ENCODE results near the gene AP3B1. TPM values are rescaled to one million over a fixed set of nuclear protein-coding genes. Genes with fewer than 3 reads are reported as not detected.

The AP3B1 gene
- total and polyA plus RNA-seq, 2 donors (not counting 1 experiment from before 2014, with no cell fraction given), result 26.8 to 58.9 TPM

DNA sequence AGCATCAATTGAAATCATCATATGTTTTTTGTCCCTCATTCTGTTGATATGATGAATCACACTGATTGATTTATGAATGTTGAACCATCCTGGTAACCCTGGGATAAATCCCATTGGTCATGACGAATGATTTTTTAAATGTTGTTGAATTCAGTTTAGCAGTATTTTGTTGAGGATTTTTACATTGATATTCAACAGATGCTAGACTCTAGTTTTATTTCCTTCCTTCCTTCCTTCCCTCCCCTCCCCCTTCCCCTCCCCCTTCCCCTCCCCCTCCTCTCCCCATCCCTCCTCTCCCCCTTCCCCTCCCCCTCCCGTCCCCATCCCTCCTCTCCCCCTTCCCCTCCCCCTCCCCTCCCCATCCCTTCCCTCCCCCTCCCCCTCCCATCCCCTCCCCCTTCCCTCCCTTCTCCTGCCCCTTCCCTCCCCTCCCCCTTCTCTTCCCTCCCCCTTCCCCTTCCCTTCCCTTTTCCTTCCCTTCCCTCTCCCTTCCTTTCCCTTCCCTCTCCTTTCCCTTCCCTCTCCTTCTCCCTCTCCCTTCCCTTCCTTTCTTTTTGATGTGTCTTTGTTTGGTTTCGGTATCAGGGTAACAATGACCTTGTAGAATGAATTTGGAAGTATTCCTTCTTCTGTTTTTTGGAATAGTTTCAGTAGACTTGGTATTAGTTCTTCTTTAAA lies 142.8 kb downstream of the AP3B1 start:
- no peaks in the 10 kb centered on the region for H3K9me3 ChIP-seq (ENCODE audit: control extremely low read depth in 1 of 3, control insufficient read depth in 2 of 3, insufficient read depth in 1 of 3, low read length in 2 of 3)
- no peaks in the 10 kb centered on the region for H3K79me2 ChIP-seq (ENCODE audit: control insufficient read depth, insufficient read depth, low read length)
- H4K20me1 ChIP-seq (ENCODE audit: control insufficient read depth, insufficient read depth, low read length, poor library complexity, severe bottlenecking), result no peaks in the 10 kb centered on the region
- ATAC-seq (ENCODE audit: low read depth) (no peak), DNase-seq (no peak)
- intact Hi-C loops (cut with micrococcal nuclease), result no loop called here
- no peak overlapping the region for H3K4me2 ChIP-seq (replicated peaks; ENCODE audit: low read depth, low read length, poor library complexity, severe bottlenecking)
- Mint-ChIP-seq H3K4me1 (peaks cover 2% of the 10 kb centered on the region), H3K27me3 (no peaks in the 10 kb centered on the region), H3K4me3 (no peak overlapping the region), H3K9me3 (ENCODE audit: insufficient read depth) (no peaks in the 10 kb centered on the region), H3K27ac (no peak overlapping the region)
- ChIA-PET CTCF (no interaction called here), POLR2A (no interaction called here)
- WGBS (ENCODE audit: insufficient coverage), result no CpG with 5 or more reads among the region's 3 CpGs
- TF ChIP-seq CTCF (IDR thresholded peaks at IDR 0.05), result no peak
- no peak for TF ChIP-seq EZH2 (IDR thresholded peaks at IDR 0.05; ENCODE audit: borderline replicate concordance, insufficient read depth, low read depth, low read length, poor library complexity, severe bottlenecking)
- H3K27ac ChIP-seq (ENCODE audit: low read length in 2 of 2), result no peak overlapping the region
- peaks cover 18 to 40% of the 10 kb centered on the region in 2 experiments for H3K36me3 ChIP-seq (replicated peaks in 1 of 2; ENCODE audit: control extremely low read depth in 1 of 2, control insufficient read depth in 1 of 2, extremely low read depth in 1 of 2, insufficient read depth in 2 of 2, low read length in 1 of 2)
- H3K9ac ChIP-seq (ENCODE audit: low read length), result no peak overlapping the region
- no peak overlapping the region for H3K4me3 ChIP-seq (ENCODE audit: control extremely low read depth in 1 of 5, extremely low read depth in 1 of 5, insufficient read depth in 1 of 5, low read depth in 2 of 5, low read length in 4 of 5)
- no peak overlapping the region for H2AFZ ChIP-seq (ENCODE audit: insufficient read depth, low read depth, low read length, poor library complexity, severe bottlenecking)
- no peaks in the 10 kb centered on the region for H3K27me3 ChIP-seq (replicated peaks in 1 of 4; ENCODE audit: control extremely low read depth in 1 of 4, control insufficient read depth in 3 of 4, insufficient read depth in 4 of 4, low read length in 3 of 4)
- H3K4me1 ChIP-seq (ENCODE audit: control insufficient read depth in 2 of 2, insufficient read depth in 2 of 2, low read length in 2 of 2), result no peaks in the 10 kb centered on the region

GRCh38 chr5:78137290-78137689 lies 157.2 kb downstream of the AP3B1 start:
- H3K4me2 ChIP-seq (replicated peaks; ENCODE audit: low read depth, low read length, poor library complexity, severe bottlenecking), result no peak overlapping the region
- intact Hi-C loops (cut with micrococcal nuclease), result no loop called here
- H3K27me3 Mint-ChIP-seq, result no peaks in the 10 kb centered on the region
- peaks cover 0 to 16% of the 10 kb centered on the region in 2 experiments for H3K36me3 ChIP-seq (replicated peaks in 1 of 2; ENCODE audit: control extremely low read depth in 1 of 2, control insufficient read depth in 1 of 2, extremely low read depth in 1 of 2, insufficient read depth in 2 of 2, low read length in 1 of 2)
- no peaks in the 10 kb centered on the region for H3K9me3 ChIP-seq (ENCODE audit: control extremely low read depth in 1 of 3, control insufficient read depth in 2 of 3, insufficient read depth in 1 of 3, low read length in 2 of 3)
- no peak for DNase-seq
- H4K20me1 ChIP-seq (ENCODE audit: control insufficient read depth, insufficient read depth, low read length, poor library complexity, severe bottlenecking), result no peaks in the 10 kb centered on the region
- no peaks in the 10 kb centered on the region for H3K79me2 ChIP-seq (ENCODE audit: control insufficient read depth, insufficient read depth, low read length)
- no peaks in the 10 kb centered on the region for H3K4me1 ChIP-seq (ENCODE audit: control insufficient read depth in 2 of 2, insufficient read depth in 2 of 2, low read length in 2 of 2)
- H3K27ac Mint-ChIP-seq, result no peak overlapping the region
- H3K4me3 Mint-ChIP-seq, result no peak overlapping the region
- H3K27ac ChIP-seq (ENCODE audit: low read length in 2 of 2), result no peak overlapping the region
- H2AFZ ChIP-seq (ENCODE audit: insufficient read depth, low read depth, low read length, poor library complexity, severe bottlenecking), result no peak overlapping the region
- TF ChIP-seq EZH2 (IDR thresholded peaks at IDR 0.05; ENCODE audit: borderline replicate concordance, insufficient read depth, low read depth, low read length, poor library complexity, severe bottlenecking) (no peak), CTCF (IDR thresholded peaks at IDR 0.05) (no peak)
- POLR2A ChIA-PET, result no interaction called here
- H3K4me1 Mint-ChIP-seq, result no peaks in the 10 kb centered on the region
- H3K9ac ChIP-seq (ENCODE audit: low read length), result no peak overlapping the region
- no CpG with 5 or more reads among the region's 1 CpG for WGBS (ENCODE audit: insufficient coverage)
- H3K9me3 Mint-ChIP-seq (ENCODE audit: insufficient read depth), result no peaks in the 10 kb centered on the region
- H3K4me3 ChIP-seq (ENCODE audit: control extremely low read depth in 1 of 5, extremely low read depth in 1 of 5, insufficient read depth in 1 of 5, low read depth in 2 of 5, low read length in 4 of 5), result no peak overlapping the region
- no peak for ATAC-seq (ENCODE audit: low read depth)
- CTCF ChIA-PET, result interaction anchor here (1.5 kb wide), 1 partner anchor 25 kb away, joined by 3 read pairs; no protein-coding TSS in a partner anchor
- H3K27me3 ChIP-seq (replicated peaks in 1 of 4; ENCODE audit: control extremely low read depth in 1 of 4, control insufficient read depth in 3 of 4, insufficient read depth in 4 of 4, low read length in 3 of 4), result no peaks in the 10 kb centered on the region
